NCI-H524 (cell line): ENCODE measurements around the gene TMEM192.
"Not testable (repeated sequence)": the region's sequence is repeated elsewhere in the genome, so short reads cannot be mapped to it uniquely, and the experiment has no call there.

Experiments
- DNase-seq, 2 experiments: peaks; one replicate each; lab custom pipeline; 2025; lab: John Stamatoyannopoulos, UW

The TMEM192 gene

DNA sequence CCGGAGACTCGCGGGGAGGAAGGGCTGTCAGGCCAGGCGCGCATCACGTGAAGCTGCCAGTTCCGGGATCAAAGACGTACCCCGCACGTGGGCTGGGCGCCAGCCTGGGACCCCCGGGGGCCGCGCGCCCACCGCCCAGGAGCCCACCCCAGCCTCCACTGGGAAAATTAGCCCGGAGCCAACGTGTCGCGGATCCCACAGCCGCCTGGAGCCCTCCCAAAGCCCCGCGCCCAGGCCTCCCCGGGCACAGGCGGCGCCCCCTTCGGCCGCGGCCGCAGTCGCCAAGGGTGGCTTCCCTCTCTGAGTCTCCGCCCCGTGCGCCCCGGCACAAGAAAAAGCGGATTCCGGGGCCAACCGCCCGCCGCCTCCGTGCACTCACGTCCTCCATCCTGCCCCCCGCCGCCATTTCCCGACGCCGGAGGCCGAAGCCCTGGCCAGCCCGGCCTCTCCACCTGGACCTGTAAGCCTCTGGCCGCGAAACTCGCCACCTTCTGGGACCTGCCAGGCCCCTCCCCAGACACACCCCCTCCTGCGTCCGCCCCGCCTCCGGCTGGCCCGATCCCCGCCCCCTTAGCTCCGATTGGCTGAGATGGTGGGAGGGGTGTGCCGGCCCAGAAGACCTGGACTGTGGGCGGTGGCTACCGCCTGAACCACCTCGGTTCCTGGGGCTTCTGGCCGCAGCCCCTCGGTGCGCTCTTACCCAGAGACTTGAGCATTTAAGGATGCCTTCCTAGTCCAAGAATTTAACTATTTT lies at the start of gene TMEM192:
TSS of gene TMEM192 (minus strand) at position 493 of the 754 bp plus-strand sequence. CDS start at position 406, 87 bp downstream.
- DNase-seq, result peak; percentile 65 to 72

DNA sequence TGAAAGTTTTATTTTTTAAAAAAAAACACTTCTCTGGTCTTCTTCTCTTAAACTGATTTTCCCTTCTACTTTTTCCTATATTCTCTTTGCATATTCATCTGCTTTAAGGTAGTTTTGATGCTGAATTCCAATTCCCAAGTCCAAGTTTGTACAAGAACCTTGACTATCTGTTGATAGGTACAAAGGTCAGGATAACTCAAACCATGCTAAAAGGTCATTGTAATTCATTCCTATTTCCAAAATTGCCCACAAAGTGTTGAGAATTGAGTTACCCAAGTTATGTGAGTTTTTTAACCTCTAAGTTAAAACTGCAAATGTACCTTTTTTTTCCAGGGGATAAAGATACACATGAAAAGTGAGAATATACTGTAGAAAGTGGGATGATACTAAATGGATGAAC lies 46.1 kb upstream of the TMEM192 start:
- DNase-seq, result no peak

DNA sequence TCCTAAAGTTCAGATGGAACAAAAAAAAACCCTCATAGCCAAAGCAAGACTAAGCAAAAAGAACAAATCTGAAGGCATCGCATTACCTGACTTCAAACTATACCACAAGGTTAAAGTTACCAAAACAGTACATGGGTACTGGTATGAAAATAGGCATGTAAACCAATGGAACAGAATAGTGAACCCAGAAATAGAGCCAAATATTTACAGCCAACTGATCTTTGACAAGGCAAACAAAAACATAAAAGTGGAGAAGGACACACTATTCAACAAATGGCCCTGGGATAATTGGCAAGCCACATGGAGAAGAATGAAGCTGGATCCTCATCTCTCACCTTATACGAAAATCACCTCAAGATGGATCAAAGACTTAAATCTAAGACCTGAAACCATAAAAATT lies 44.2 kb upstream of the TMEM192 start:
- no peak for DNase-seq

DNA sequence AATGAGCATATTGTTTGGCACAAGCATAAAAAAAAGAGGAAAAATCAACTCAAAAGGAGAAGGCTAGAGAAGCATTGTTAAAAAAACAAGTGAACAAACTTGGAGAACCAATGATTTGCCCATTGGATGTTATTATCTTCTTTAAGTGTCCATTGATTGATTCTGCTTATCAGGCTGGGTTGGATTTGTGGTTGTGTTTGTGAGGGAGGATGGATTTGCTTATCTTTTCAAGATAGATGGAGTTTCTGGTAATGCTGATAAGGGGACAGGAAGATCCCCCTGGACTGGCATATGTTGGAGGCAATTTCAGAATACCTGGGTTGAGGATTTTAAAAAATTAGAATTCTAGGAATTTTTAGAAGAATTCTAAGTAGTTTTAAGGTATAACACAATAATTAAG lies 41.8 kb upstream of the TMEM192 start:
- DNase-seq, result no peak

DNA sequence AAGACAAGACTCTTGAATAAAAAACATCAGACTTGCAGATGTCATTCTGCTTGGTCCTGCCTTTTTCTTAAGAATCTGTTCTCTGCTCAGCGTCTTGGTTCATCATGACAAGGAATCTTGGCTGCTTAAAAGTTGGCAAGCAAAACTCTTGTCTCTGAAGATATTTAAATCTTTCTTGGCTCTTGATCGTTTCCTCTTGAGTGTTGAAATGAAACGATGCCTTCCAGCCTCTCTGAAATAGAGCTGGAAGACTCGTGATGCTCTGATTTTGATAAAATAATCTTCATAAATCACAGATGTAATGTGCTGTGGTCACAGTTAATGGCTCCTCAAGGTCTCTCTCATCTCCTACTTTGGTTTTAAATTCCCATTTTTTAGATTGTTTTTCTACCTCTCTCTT lies 39.9 kb upstream of the TMEM192 start:
- DNase-seq, result no peak

DNA sequence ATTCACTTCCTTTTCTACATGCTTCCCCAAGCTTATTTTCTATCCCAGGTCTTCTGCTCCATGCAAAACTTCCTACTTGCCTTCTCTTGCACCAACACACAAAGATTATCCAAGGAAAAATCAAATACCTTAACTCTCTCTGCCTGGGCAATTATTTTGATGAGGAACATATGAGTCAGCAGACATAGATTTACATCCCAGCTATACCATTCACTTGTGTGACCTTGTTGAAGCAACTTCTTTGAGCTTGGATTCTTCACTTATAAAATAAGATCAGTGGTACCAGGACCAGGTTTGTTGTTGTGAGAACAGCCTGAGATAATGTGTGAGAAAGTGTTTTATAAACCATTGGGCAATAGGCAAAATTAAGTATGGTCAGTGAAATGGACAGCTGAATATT lies 39.1 kb upstream of the TMEM192 start:
- no peak for DNase-seq

- no peak for DNase-seq
These were observed 37.9 kb upstream of the TMEM192 start for GRCh38 chr4:165150545-165150944.

DNA sequence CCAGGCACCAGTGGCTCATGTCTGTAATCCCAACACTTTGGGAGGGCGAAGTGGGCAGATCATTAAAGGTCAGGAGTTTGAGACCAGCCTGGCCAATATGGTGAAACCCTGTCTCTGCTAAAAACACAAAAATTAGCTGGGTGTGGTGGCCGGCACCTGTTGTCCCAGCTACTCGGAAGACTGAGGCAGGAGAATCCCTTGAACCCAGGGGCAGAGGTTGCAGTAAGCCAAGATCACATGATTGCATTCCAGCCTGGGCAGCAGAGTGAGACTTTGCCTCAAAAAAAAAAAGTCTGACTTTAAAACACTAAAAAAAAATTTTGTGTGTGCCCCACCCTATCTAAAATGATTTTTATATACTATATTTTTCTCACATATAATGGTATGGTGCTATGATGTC lies 26.2 kb upstream of the TMEM192 start:
- no peak for DNase-seq

GRCh38 chr4:165137205-165137604 lies 24.5 kb upstream of the TMEM192 start:
- DNase-seq, result no peak

DNA sequence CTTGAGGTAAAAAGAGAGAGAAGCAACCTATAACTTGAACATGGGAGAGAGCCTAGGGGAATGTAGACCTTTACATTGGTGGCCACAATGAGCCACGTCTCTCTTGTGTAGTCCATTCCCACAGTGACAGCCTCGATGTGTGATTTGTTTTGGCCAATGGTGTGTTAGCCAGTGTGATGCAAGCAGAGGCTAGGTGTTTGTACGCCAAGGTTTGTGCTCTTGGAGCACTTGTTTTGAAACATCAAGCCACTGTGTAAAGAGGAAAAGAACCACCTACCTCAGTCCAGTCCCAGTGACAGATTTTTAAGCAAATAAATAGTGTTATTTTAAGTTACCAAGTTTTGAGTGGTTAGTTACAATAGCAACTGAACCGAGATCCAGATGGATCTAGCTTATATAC lies 23.9 kb upstream of the TMEM192 start:
- no peak for DNase-seq

DNA sequence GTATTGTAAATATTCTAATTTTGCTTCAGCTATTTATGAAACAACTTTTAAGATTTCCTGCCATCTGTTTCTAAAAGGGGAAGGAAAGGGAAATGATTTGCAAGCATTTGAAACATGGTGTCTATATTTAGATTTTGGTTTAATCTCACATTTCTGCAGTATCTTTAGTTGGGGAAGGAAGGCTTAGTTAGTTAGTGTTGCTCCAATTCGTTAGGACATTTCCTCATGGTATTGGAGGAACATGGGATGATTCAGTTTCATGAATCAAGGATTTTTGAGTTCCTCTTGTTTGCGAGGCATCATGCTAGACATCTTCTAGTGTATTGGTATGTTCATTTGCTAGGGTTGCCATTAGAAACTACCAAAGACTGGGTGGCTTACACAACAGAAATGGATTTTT lies 20.5 kb upstream of the TMEM192 start:
- no peak for DNase-seq

- DNase-seq, result peak; percentile 2 to 64
These were observed 18.7 kb upstream of the TMEM192 start for GRCh38 chr4:165131247-165131832.

- DNase-seq, result no peak
These were observed 17.3 kb upstream of the TMEM192 start for GRCh38 chr4:165129924-165130323.

- not testable (repeated sequence) for DNase-seq
These were observed 13.3 kb upstream of the TMEM192 start for GRCh38 chr4:165125869-165126499.

DNA sequence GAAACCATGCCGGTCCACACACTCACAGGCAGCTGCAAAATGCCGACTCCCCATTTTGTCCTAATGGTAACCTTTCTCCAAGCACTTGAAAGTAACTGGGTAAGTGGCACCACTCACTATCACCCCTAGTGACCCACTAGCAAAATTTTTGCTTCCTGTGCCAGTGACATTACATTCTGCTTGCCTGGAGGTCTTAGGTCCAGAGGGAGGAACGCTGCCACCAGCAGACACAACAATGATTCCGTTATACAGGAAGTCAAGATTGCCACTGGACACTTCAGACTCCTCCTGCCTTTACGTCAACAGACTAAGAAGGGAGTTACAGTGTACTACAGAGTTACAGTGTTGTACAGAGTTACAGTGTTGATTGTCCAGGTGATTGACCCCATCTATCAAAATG lies 11.8 kb upstream of the TMEM192 start:
- DNase-seq, result no peak

DNA sequence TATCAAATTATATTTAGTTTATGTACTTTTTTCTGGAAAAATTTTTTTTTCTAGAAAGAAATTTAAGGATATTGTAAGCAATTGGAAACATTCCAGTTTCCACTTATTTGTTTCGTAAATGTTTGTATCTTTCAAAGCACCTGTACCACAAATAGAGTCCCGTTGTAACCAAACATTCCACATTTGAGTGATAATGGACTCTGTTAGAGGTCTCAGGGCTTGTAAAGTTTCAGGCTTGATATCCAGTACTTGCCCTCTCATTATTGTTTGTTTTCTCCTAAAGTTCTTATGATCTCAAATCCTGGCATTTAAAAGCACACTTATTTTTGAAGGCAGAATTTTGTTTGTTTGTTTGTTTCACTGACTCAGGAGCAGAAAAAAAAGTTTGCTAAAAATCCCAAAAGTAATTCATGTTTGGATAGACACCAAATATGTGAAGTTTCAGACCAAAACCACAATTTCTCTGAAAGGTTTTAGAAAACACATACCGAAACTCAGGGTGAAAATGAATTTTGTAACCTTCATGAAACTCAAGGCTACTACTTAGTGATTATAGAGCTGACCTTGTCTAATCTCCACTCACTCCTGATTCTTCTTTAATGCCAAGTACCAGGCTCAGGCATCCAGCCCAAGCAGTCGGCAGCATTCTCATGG lies 5.7 kb upstream of the TMEM192 start:
- no peak for DNase-seq

DNA sequence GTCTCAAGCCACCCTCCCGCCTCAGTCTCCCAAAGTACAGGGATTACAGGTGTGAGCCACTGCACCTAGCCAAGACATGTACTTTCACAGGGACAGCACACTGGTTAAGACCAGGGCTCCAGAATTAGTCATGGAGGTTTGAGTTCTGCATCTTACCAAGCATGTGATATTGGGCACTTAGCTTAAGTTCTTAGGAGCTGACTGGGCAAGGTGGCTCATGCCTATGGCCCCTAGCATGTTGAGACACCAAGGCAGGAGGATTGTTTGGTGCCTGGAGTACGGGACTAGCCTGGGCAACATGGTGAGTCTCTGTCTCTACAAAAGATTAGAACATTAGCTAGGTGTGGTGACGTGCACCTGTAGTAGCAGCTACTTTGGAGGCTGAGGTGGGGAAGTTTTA lies 2.6 kb upstream of the TMEM192 start:
- no peak for DNase-seq

GRCh38 chr4:165111906-165112367 lies 723 bp downstream of the TMEM192 start:
- DNase-seq, result no peak

DNA sequence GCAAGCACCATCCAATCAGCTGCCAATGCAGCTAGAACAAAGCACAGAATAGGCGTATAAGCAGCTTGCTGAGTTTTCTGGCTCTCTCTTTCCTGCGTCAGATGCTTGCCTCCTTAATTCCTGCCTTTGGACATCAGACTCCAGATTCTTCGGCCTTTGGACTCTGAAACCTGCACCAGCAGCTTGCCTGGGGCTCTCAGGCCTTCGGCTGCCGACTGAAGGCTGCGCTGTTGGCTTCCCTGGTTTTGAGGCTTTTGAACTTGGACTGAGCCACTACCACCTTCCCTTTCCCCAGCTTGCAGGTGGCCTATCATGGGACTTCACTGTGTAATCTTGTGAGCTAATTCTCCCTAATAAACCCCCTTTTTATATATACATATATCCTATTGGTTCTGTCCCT lies 6.1 kb downstream of the TMEM192 start:
- DNase-seq, result no peak

GRCh38 chr4:165101641-165102040 lies 11.0 kb downstream of the TMEM192 start:
- DNase-seq, result no peak

- DNase-seq, result no peak
These were observed 15.9 kb downstream of the TMEM192 start for GRCh38 chr4:165096776-165097175.

GRCh38 chr4:165095291-165095690 lies 17.4 kb downstream of the TMEM192 start:
- DNase-seq, result no peak

GRCh38 chr4:165094873-165095272 lies 17.8 kb downstream of the TMEM192 start:
- DNase-seq, result no peak
